CD4-positive, CD25-positive, alpha-beta regulatory T cell (primary cell): ENCODE results near the gene PSORS1C1. TPM values are rescaled to one million over a fixed set of nuclear protein-coding genes. Genes with fewer than 3 reads are reported as not detected.
"Not testable (repeated sequence)": the region's sequence is repeated elsewhere in the genome, so short reads cannot be mapped to it uniquely, and the experiment has no call there.

Experiments used
- ATAC-seq, 2 donors: fragments of 150-1000 bp; cut with Tn5 transposase; one replicate each; pipeline ENCODE4 v1.10.0; 2021; ENCODE audit warnings: low read depth in 2 of 2, moderate number of reproducible peaks in 2 of 2, moderate library complexity in 1 of 2
- DNase-seq, 3 donors: peaks; one replicate each; pipeline versions ENCODE4 v3.0.0 to v3.0.0-alpha.2; 2012 to 2022; ENCODE audit warnings: mixed read lengths in 1 of 3
- H3K27ac ChIP-seq: one replicate; pipeline ENCODE4 v1.7.0; 2013; ENCODE audit warnings: mild to moderate bottlenecking, low read length; ENCODE audit not compliant: insufficient read depth, poor library complexity, severe bottlenecking
- H3K27me3 ChIP-seq: one replicate; pipeline ENCODE4 v1.7.0; 2013; ENCODE audit warnings: low read length; ENCODE audit not compliant: control insufficient read depth, insufficient read depth
- H3K36me3 ChIP-seq: one replicate; pipeline ENCODE4 v1.7.0; 2013; ENCODE audit warnings: mild to moderate bottlenecking, low read length, moderate library complexity; ENCODE audit not compliant: control insufficient read depth, insufficient read depth
- H3K4me1 ChIP-seq: 2 replicates; pipeline ENCODE4 v1.7.0; 2013; ENCODE audit warnings: mild to moderate bottlenecking, low read length; ENCODE audit not compliant: insufficient read depth, control insufficient read depth, poor library complexity, severe bottlenecking
- H3K4me3 ChIP-seq: one replicate; pipeline ENCODE4 v1.7.0; 2013; ENCODE audit warnings: low read depth, mild to moderate bottlenecking, low read length, moderate library complexity
- H3K9me3 ChIP-seq, 2 experiments: 1 replicate in 1 of 2; 2 replicates in 1 of 2; pipeline ENCODE4 v1.7.0; 2013; ENCODE audit warnings: low read length in 2 of 2, mild to moderate bottlenecking in 1 of 2, moderate library complexity in 1 of 2; ENCODE audit not compliant: control insufficient read depth in 2 of 2
- H3K27ac Mint-ChIP-seq, 3 donors: one replicate each; pipeline ENCODE4 v1.8.0; 2020 to 2022; ENCODE audit warnings: mild to moderate bottlenecking in 3 of 3, mixed read lengths in 3 of 3, moderate library complexity in 2 of 3
- H3K27me3 Mint-ChIP-seq: one replicate; pipeline ENCODE4 v1.8.0; 2022; ENCODE audit warnings: mild to moderate bottlenecking, mixed read lengths
- H3K36me3 Mint-ChIP-seq: one replicate; pipeline ENCODE4 v1.8.0; 2020; ENCODE audit warnings: mixed read lengths
- H3K4me1 Mint-ChIP-seq, 4 donors: one replicate each; pipeline ENCODE4 v1.8.0; 2020 to 2022; ENCODE audit warnings: mixed read lengths in 4 of 4, mild to moderate bottlenecking in 1 of 4
- H3K4me3 Mint-ChIP-seq, 4 donors: one replicate each; pipeline ENCODE4 v1.8.0; 2020 to 2022; ENCODE audit warnings: mild to moderate bottlenecking in 4 of 4, mixed read lengths in 4 of 4, moderate library complexity in 3 of 4
- H3K9me3 Mint-ChIP-seq, 7 donors: one replicate each; pipeline ENCODE4 v1.8.0; 2020 to 2022; ENCODE audit warnings: mixed read lengths in 7 of 7, mild to moderate bottlenecking in 3 of 7, moderate library complexity in 2 of 7
- polyA plus RNA-seq, 4 donors: library from polyadenylated mRNA; unstranded; fragments of 300-500 nt; fragmentation: Illumina TruSeq; gene quantifications; one replicate each; pipeline ENCODE4 v1.2.3, GENCODE V29; 2021
- total RNA-seq: library from RNA; stranded (reverse); gene quantifications from one replicate; pipeline ENCODE4 v1.2.3, GENCODE V29; 2022

PSORS1C1 gene
- total and polyA plus RNA-seq, 5 donors from 2014 or later: not detected

DNA sequence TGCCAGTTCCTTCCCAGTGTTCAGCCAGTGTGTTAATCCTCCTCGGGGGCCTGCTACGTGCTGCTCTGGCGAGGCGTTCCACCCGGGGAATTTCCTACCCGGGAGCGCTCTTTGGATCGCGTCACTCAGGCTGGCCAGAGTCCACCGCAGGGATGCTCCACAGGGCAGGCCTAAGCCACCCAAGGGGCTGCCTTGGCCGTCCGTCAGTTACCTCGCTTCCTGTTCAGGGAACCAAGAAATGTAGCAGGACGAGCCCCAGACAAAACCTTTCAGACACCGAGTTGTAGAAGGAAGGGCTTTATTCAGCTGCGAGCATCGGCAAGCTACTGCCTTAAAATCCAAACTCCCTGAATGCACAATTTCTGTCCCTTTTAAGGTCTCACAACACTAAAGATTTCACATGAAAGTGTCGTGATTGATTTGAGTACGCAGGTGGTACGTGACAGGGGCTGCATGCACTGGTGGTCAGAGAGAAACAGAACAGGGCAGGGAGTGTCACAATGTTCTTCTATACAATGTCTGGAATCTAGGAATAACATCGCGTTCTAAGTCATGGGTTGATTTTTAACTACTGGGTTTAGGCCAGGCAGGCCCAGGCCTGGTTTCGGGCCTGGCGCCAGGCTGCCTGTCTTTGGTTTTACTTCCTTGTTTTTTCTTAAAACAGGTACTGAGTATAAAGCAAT lies 71.6 kb downstream of the PSORS1C1 start:
- no peaks in the 10 kb centered on the region for H3K4me1 ChIP-seq
- no peak overlapping the region for H3K27ac ChIP-seq
- H3K27ac Mint-ChIP-seq: peak overlapping the region in 1 of 3 donors; percentile 0
- DNase-seq: no peak
- H3K36me3 ChIP-seq: no peaks in the 10 kb centered on the region
- H3K27me3 ChIP-seq: no peaks in the 10 kb centered on the region
- no peaks in the 10 kb centered on the region for H3K36me3 Mint-ChIP-seq
- no peaks in the 10 kb centered on the region for H3K9me3 ChIP-seq
- H3K4me1 Mint-ChIP-seq: peaks cover 0 to 5% (median 2%) of the 10 kb centered on the region in 4 donors
- no peaks in the 10 kb centered on the region for H3K27me3 Mint-ChIP-seq
- no peak overlapping the region for H3K4me3 ChIP-seq
- H3K4me3 Mint-ChIP-seq: peak overlapping the region in 1 of 4 donors; percentile 68
- ATAC-seq: no peak
- no peaks in the 10 kb centered on the region for H3K9me3 Mint-ChIP-seq

GRCh38 chr6:31187780-31188194 lies 73.2 kb downstream of the PSORS1C1 start:
- ATAC-seq: no peak
- no peaks in the 10 kb centered on the region for H3K36me3 ChIP-seq
- H3K4me3 Mint-ChIP-seq: no peak overlapping the region
- H3K4me1 Mint-ChIP-seq: peaks cover 0 to 12% (median 5%) of the 10 kb centered on the region in 4 donors
- no peak overlapping the region for H3K27ac ChIP-seq
- DNase-seq: no peak
- H3K9me3 ChIP-seq: no peaks in the 10 kb centered on the region
- H3K9me3 Mint-ChIP-seq: no peaks in the 10 kb centered on the region
- no peak overlapping the region for H3K4me3 ChIP-seq
- no peaks in the 10 kb centered on the region for H3K36me3 Mint-ChIP-seq
- no peaks in the 10 kb centered on the region for H3K27me3 ChIP-seq
- no peaks in the 10 kb centered on the region for H3K4me1 ChIP-seq
- no peaks in the 10 kb centered on the region for H3K27me3 Mint-ChIP-seq
- peak overlapping the region in 1 of 3 donors; percentile 0 for H3K27ac Mint-ChIP-seq

DNA sequence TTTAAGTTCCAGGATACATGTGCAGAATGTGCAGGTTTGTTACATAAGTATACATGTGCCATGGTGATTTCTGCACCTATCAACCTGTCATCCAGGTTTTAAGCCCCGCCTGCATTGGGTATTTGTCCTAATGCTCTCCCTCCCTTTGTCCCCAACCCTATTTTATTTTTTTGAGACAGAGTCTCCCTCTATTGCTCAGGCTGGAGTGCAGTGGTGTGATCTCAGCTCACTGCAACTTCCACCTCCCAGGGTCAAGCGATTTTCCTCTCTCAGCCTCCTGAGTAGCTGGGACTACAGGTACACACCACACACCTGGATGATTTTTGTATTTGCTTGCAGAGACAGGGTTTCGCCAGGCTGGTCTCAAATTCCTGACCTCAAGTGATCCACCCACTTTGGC lies 74.6 kb downstream of the PSORS1C1 start:
- H3K9me3 ChIP-seq, H3K4me3 Mint-ChIP-seq, H3K27me3 Mint-ChIP-seq, ATAC-seq, H3K36me3 Mint-ChIP-seq, H3K27ac ChIP-seq, H3K36me3 ChIP-seq, H3K27ac Mint-ChIP-seq, H3K9me3 Mint-ChIP-seq, H3K4me1 ChIP-seq, H3K4me3 ChIP-seq, DNase-seq, H3K27me3 ChIP-seq: not testable (repeated sequence)
- H3K4me1 Mint-ChIP-seq: peaks cover 0 to 16% (median 8%) of the 10 kb centered on the region in 4 donors

Other genes starting within 250 kb of the PSORS1C1 start
- gene DDR1, start 230.3 kb upstream of the PSORS1C1 start, total RNA-seq: 5.0 TPM
- gene DDR1, start 230.3 kb upstream of the PSORS1C1 start, polyA plus RNA-seq: 1 to 10 TPM; 1.2 to 3.5 (median 1.9) TPM
- gene GTF2H4, start 206.6 kb upstream of the PSORS1C1 start, total RNA-seq: 15.5 TPM
- 1 to 10 TPM; 6.8 to 7.8 (median 7.0) TPM for gene GTF2H4, start 206.6 kb upstream of the PSORS1C1 start, polyA plus RNA-seq
- gene VARS2, start 200.6 kb upstream of the PSORS1C1 start, total RNA-seq: 19.8 TPM
- 10 to 100 TPM; 12.9 to 20.7 (median 15.9) TPM for gene VARS2, start 200.6 kb upstream of the PSORS1C1 start, polyA plus RNA-seq
- not detected for gene SFTA2, start 182.6 kb upstream of the PSORS1C1 start, total RNA-seq
- gene SFTA2, start 182.6 kb upstream of the PSORS1C1 start, polyA plus RNA-seq: under 1 TPM in 2 of 4 donors, not detected in 2; 0.25 to 0.32 TPM
- gene MUCL3, start 173.8 kb upstream of the PSORS1C1 start, total RNA-seq: not detected
- gene MUCL3, start 173.8 kb upstream of the PSORS1C1 start, polyA plus RNA-seq: not detected
- gene MUC21, start 131.1 kb upstream of the PSORS1C1 start, total RNA-seq: not detected
- not detected for gene MUC21, start 131.1 kb upstream of the PSORS1C1 start, polyA plus RNA-seq
- gene MUC22, start 104.3 kb upstream of the PSORS1C1 start, total RNA-seq: not detected
- not detected for gene MUC22, start 104.3 kb upstream of the PSORS1C1 start, polyA plus RNA-seq
- gene C6orf15, start 2.2 kb upstream of the PSORS1C1 start, total RNA-seq: not detected
- not detected for gene C6orf15, start 2.2 kb upstream of the PSORS1C1 start, polyA plus RNA-seq
- gene CDSN, start 5.6 kb downstream of the PSORS1C1 start, total RNA-seq: not detected
- gene CDSN, start 5.6 kb downstream of the PSORS1C1 start, polyA plus RNA-seq: not detected
- gene PSORS1C2, start 24.3 kb downstream of the PSORS1C1 start, total RNA-seq: not detected
- not detected for gene PSORS1C2, start 24.3 kb downstream of the PSORS1C1 start, polyA plus RNA-seq
- 27.2 TPM for gene CCHCR1, start 43.0 kb downstream of the PSORS1C1 start, total RNA-seq
- gene CCHCR1, start 43.0 kb downstream of the PSORS1C1 start, polyA plus RNA-seq: 1 to 10 TPM; 3.5 to 6.9 (median 6.2) TPM
- 10.9 TPM for gene TCF19, start 43.8 kb downstream of the PSORS1C1 start, total RNA-seq
- 10 to 100 TPM in 2 of 4 donors, 1 to 10 TPM in 2; 8.3 to 13.3 (median 11.2) TPM for gene TCF19, start 43.8 kb downstream of the PSORS1C1 start, polyA plus RNA-seq
- gene POU5F1, start 55.9 kb downstream of the PSORS1C1 start, total RNA-seq: not detected
- gene POU5F1, start 55.9 kb downstream of the PSORS1C1 start, polyA plus RNA-seq: under 1 TPM in 1 of 4 donors, not detected in 3; 0.27 TPM
- 2,142 TPM for gene HLA-C, start 157.3 kb downstream of the PSORS1C1 start, total RNA-seq
- 1,000 to 10,000 TPM; 1,832 to 3,568 (median 2,760) TPM for gene HLA-C, start 157.3 kb downstream of the PSORS1C1 start, polyA plus RNA-seq
- 8,618 TPM for gene HLA-B, start 242.4 kb downstream of the PSORS1C1 start, total RNA-seq
- 1,000 to 10,000 TPM; 4,778 to 8,292 (median 6,791) TPM for gene HLA-B, start 242.4 kb downstream of the PSORS1C1 start, polyA plus RNA-seq